H54 (cell line): ENCODE data around the gene COG1.

Source experiments
- DNase-seq: peaks from one replicate; pipeline ENCODE4 v3.0.0; 2011; ENCODE audit warnings: low spot score, mixed read lengths; ENCODE audit not compliant: insufficient read length
- FAIRE-seq: peaks from 3 replicates; lab custom pipeline; 2011; peaks lifted over from hg19 to GRCh38; lab: Jason Lieb, UNC
- POLR2A ChIP-seq: IDR thresholded peaks from 2 replicates; pipeline ENCODE4 v1.6.1; 2011; ENCODE audit warnings: low read depth, mild to moderate bottlenecking, low read length

Gene COG1

DNA sequence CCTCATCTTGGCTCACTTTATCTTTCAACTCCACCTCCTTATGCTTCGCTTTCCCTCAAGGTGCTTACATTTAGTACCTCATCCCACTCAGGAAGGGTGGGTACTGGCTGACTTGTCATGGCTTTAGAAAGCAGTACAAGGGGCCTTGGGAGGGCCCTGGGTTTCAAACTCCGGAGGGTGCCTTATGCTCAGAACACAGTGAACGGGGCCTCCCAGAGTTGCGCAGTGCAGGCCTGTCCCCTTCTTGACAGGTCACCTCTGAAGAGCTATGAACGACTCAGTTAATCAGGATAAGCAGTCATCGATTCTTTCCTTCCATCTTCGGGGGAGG, 6.0 kb downstream of the COG1 start:
- TF ChIP-seq POLR2A = no peak

DNA sequence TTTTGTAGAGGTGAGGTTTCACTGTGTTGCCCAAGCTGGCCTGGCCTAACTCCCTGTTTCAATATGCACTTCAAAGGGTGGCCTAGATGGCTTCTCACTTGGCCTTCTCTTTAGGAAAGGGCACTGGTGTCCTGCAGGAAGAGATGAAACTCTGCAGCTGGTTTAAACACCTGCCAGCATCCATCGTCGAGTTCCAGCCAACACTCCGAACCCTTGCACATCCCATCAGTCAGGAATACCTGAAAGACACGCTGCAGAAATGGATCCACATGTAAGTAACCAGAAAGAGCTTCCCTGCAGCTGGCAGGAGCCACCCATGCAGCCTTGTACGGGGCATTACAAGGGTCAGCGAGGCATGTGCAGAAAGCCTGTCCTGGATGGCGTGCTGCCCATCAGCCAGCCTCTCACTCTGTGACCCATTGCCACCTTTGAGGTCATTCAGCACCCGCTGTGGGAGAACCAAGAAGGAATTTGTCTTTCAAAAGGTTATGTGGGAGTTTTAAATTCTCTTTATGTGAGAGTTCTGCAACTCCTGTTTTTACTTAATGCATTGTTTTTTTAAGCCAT, 7.0 kb downstream of the COG1 start:
- no peak for TF ChIP-seq POLR2A
- no peak for FAIRE-seq
- DNase-seq = no peak

More for the DNA sequence above, 6.0 kb downstream of the COG1 start:
- DNase-seq (no peak), FAIRE-seq (no peak)

DNA sequence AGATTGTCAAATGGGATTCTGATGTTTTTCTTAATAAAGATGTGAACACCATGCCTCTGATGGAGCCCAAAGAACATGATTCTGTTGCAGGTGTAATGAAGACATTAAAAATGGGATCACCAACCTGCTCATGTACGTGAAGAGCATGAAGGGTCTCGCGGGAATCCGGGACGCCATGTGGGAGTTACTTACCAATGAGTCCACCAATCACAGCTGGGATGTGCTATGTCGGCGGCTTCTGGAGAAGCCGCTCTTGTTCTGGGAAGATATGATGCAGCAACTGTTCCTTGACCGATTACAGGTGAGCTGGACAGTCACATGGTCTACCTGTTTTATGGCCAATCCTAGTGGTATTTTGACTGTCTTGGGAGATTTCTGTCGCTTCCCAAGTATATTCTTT, 7.6 kb downstream of the COG1 start:
- TF ChIP-seq POLR2A = no peak
- DNase-seq (no peak), FAIRE-seq (no peak)

DNA sequence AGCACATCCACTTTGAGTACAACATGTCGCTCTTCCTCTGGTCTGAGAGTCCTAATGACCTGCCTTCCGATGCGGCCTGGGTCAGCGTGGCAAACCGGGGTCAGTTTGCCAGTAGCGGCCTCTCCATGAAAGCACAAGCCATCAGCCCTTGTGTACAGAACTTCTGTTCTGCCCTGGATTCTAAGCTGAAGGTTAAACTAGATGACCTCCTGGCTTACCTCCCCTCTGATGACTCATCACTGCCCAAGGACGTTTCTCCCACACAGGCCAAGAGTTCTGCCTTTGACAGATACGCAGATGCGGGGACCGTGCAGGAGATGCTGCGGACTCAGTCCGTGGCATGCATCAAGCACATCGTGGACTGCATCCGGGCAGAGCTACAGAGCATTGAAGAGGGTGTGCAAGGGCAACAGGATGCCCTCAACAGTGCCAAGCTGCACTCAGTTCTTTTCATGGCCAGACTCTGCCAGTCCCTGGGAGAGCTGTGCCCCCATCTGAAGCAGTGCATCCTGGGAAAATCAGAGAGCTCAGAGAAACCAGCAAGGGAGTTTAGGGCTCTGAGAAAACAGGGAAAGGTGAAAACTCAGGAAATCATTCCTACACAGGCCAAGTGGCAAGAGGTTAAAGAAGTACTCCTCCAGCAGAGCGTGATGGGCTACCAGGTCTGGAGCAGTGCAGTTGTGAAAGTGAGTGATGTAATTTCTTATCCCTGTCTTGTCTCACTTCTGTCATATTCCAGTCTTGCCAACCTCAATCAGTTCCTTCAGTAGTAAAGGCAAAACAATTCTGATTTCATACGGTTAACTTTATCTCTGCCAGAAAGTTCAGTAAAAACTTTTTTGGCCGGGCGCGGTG, 8.6 kb downstream of the COG1 start:
- no peak for TF ChIP-seq POLR2A
- FAIRE-seq = no peak
- no peak for DNase-seq

DNA sequence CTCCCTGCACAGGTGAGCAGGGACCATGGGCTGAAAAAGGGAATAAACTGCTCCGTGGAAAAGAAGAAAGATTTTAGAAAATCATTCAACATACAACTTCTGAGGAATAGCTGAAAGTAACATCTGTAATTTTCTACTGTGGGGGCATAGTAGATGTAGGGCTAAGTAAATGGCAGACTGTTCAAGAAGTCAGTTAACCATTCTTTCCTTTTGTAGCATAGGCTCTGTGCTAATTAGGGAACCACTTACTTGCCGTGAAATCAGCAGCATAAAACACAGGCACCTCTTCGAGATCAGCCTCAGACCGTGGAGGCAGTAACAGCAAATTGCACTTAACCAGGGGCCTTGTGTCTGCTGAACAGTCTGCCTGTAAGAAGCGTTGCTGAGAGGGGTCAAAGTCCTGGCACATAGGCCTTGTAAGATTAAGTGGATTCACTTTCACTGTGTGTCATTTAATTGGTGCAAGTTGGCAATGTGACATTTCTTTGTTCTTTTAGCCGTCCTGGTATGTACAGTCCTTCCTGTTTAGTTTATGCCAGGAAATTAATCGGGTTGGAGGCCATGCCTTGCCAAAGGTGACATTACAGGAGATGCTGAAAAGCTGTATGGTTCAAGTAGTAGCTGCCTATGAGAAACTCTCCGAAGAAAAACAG, 10.4 kb downstream of the COG1 start:
- TF ChIP-seq POLR2A = no peak
- DNase-seq (no peak), FAIRE-seq (no peak)

DNA sequence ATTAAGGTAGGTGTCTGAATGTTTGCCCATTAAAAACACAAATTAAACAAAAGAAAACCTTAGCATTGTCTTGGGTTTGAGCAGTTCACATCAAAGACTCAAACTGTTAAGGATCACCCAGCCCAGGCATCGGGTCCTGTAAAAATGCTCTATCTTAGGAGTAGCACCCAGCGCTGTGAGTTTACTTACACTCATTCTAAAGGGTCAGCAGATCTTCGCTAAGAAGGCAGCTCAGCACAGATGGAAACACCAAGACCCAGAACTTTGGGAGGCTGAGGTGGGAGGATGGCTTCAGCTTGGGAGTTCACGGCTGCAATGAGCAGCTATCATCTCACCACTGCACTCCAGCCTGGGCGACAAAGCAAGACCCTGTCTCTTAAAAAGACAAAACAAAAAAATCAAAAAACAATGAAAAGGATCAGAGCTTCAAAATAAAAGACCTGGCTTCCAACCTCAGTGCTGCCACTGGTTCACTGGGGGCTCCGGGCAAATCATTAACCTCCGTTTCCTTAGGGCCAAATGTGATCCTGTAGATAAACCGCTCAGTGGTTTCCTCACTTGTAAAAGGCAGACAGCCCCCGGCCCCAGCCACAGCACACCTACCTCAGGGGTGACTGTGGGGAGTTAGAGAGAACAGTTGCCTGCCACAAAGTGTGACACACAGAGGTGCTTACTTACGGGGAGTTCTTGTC, 11.1 kb downstream of the COG1 start:
- no peak for TF ChIP-seq POLR2A
- DNase-seq (no peak), FAIRE-seq (no peak)

DNA sequence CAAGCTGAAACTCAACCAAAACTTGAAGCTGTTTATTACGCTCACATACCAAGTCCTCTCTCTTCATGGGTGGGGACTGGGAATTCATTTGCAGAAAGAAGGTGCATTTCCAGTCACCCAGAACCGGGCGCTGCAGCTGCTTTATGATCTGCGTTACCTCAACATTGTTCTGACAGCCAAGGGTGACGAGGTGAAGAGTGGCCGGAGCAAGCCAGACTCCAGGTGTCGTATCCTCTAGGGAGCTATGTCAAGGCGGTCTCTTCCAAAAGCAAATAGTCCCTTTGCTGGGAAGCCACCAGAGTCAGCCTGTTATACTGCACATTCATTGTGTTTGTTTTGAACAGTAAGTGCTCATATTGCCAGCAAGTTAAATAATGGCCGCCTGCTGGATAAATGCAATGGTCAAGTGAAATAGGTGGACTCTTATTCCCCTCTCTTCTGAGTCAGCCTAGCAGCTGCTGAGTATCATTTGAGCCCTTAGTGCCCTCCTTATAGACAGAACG, 12.7 kb downstream of the COG1 start:
- FAIRE-seq (no peak), DNase-seq (no peak)
- TF ChIP-seq POLR2A = no peak

DNA sequence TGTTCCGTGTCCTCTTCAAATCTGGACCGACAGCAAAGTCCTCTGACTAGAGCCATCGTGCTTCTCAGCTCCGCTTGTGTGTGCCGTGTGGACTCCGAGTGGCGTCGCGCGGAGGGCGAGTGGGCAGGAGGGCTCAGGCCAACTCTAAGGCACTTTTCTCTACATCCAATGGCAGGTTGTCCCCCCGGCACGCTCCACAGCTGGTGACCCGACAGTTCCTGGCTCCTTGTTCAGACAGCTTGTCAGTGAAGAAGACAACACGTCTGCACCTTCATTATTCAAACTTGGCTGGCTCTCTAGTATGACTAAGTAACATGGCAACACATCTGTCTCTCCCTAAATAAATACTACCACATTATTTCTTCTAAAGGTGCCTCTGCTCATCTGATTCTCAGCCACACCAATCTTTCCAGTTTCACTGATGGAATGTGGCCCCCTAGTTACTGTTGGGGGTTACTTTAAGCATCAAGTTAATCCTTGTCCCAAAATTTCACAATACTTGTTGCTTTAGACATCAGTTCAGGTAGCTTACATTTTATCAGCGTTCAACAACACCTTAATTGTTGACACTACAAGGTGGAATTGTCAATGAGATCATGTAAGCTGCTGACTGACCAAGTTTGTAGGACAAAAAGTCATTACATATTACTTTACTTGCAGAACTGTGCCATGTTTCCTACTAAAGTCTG, 15.4 kb downstream of the COG1 start:
- DNase-seq = no peak
- no peak for FAIRE-seq
- no peak for TF ChIP-seq POLR2A

DNA sequence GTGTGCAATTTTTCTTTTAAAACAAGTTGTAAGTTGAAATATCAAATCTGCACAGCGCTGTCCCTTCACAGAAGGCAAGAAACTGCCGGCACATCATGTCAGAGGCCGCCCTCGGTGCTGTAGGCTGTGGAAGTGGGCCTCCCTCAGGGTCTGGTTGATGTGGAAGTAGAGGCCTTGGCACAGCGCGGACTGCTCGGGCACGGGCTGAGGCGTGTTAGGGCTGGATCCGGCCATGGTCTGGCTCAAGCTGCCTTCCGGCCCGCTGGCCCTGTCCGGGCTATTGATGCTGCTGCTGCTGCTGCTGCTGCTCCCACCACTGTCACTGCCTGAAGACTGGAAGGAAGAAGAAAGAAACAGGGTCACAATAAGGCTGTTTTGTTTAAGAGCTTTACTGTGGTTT, 16.6 kb downstream of the COG1 start:
- no peak for FAIRE-seq
- no peak for DNase-seq
- TF ChIP-seq POLR2A = no peak

DNA sequence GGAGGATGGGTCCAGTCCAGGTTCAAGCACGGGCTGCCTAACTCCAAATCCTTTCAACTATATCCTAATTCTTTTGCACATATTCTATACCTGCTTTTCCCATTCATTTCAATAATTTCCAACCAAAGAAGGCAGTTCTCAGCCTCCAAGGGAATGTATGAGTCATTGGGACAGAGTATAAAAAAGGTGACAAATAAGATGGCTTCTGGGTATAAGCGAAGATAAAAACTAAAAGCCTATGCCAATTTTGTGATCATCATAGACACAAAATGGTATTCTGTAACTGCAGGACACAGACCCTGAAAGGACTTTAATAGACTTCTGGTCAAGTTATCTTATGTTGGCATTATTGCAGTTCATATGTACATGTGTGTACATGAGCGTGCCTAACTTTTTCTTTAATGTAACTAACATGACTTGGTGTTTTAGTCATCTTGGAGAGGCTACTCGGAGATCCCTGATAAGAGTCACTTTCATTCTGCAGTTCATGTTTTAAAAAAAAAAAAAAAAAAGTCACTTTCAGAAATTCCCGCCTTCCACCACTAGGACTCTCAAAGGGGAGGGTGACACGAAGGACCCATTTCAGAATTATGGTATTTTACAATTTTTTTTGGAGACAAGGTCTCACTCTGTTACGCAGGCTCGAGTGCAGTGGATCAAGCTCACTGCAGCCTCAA, 17.3 kb downstream of the COG1 start:
- DNase-seq (no peak), FAIRE-seq (no peak)
- no peak for TF ChIP-seq POLR2A

DNA sequence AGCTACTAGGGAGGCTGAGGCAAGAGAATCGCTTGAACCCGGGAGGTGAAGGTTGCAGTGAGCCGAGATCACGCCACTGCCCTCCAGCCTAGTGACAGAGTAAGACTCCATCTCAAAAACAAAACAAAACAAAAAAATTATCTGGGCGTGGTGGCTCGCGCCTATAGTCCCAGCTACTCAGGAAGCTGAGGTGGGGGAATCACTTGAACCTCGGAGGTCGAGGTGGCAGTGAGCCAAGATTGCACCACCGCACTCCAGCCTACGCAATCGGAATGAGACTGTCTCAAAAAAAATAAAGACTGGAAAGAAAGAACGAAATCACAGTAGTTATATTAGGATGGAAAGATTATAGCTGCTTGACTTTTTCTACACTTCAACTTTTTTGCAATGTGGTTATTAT, 18.9 kb downstream of the COG1 start:
- TF ChIP-seq POLR2A = no peak
- FAIRE-seq (no peak), DNase-seq (no peak)

DNA sequence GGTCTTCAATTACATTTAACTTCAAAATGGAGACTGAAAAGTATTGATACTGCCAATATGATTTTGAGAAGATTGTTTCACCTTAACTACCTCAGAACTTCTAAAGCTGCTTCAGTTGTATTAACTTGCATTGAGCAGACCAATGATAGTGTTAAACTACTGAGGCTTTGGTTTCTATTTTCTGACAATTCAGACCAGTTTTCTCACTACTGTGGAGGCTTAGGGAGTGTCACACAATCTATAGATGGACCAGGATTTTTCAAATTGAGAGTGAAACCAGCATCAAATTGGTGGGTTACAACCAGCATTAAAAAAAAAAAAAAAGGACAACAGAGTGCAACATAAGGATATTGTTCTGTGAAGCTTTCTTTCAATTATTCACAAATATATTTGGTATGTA, 21.2 kb downstream of the COG1 start:
- TF ChIP-seq POLR2A = no peak
- FAIRE-seq = no peak
- DNase-seq = no peak

DNA sequence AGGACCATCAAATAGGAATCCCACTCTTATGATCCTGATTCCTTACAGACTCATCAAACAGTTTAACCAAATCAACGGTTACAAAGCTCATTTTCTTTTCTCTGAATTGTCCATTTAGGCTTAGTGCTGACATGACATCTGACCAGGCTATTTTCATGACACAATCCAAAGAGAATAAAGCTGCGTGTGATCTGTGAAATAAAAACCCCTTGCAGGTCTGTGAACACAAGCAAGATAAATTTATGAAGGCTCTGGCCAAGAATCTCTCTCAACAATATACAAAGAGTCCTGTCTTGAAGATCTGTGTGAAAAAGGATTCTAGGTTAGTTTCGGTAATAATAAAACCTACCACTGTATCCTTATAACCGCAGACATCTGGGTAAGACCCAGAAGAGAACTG, 22.0 kb downstream of the COG1 start:
- TF ChIP-seq POLR2A = no peak
- DNase-seq (no peak), FAIRE-seq (no peak)

DNA sequence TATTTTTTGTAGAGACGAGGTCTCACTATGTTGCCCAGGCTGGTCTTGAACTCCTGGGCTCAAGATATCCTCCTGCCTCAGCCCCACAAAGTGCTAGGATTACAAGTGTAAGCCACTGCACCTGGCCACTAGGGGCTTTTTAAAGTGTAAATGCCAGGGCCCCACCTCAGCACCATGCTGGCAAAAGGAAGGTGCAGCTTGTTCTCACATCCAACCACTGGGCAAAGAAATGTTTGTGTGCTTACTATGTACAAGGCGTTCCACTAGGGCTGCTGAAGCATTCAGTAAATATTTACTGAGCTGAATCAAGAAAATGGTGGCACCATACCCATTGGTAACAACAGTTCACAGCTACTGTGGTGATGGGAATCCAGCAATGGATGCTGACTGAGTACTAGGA, 22.6 kb downstream of the COG1 start:
- TF ChIP-seq POLR2A = no peak
- FAIRE-seq (no peak), DNase-seq (no peak)
